ENCODE measurements around the gene MRPL44.
A peak's percentile ranks its signal among the peaks of the same experiment; 100 is the strongest.

The MRPL44 gene

DNA sequence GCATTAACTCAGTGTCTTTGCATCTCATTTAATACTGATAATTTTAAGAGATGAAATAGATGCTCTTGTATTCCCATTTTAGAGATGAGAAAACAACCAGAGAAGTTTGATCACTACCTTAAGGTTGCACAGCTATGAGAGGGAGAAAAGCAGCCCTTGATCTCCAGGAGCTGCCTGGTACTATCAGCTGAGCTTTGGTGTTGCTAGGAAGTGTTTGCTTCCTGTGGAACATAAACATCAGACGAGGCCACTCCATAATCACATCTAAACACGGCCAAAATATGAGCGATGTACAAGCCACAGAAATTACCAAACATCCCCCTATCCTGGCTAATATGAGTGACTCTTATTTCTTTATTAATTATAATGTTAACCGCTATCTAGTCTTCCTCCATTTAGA, 11.5 kb upstream of the MRPL44 start:
- no peak overlapping the region for H3K4me3 ChIP-seq (ENCODE audit: low read length)
- TF ChIP-seq, protein P1, sequence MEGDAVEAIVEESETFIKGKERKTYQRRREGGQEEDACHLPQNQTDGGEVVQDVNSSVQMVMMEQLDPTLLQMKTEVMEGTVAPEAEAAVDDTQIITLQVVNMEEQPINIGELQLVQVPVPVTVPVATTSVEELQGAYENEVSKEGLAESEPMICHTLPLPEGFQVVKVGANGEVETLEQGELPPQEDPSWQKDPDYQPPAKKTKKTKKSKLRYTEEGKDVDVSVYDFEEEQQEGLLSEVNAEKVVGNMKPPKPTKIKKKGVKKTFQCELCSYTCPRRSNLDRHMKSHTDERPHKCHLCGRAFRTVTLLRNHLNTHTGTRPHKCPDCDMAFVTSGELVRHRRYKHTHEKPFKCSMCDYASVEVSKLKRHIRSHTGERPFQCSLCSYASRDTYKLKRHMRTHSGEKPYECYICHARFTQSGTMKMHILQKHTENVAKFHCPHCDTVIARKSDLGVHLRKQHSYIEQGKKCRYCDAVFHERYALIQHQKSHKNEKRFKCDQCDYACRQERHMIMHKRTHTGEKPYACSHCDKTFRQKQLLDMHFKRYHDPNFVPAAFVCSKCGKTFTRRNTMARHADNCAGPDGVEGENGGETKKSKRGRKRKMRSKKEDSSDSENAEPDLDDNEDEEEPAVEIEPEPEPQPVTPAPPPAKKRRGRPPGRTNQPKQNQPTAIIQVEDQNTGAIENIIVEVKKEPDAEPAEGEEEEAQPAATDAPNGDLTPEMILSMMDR (conservative IDR thresholded peaks at IDR 0.05; ENCODE audit: low read length) = no peak
- no peak for DNase-seq (ENCODE audit: low read depth)

DNA sequence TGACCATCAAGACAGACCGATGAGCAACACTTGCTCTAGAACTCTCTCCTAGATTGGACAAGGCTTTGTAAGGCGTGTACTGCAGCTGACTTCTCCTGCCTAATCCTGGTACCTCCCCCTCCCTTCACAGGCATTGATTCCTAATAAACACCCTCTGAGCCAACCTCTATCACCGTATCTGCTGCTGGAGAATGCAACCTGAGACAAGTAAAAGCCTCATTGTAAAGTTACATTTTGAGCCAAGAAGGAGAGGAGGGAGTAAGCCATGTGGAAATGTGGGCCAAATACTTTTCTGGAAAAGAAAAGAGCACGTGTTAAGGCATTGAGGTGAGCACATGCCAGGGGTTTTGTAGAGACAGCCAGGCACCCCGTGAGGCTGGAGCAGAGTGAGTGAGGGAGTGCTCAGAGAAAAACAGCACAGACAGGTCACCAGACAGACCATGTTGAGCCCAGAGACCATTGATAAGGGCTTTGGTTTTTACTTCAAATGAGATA, 9.5 kb upstream of the MRPL44 start:
- TF ChIP-seq, protein P1 (conservative IDR thresholded peaks at IDR 0.05; ENCODE audit: low read length) = no peak
- DNase-seq (ENCODE audit: low read depth) = no peak
- H3K4me3 ChIP-seq (ENCODE audit: low read length) = no peak overlapping the region

DNA sequence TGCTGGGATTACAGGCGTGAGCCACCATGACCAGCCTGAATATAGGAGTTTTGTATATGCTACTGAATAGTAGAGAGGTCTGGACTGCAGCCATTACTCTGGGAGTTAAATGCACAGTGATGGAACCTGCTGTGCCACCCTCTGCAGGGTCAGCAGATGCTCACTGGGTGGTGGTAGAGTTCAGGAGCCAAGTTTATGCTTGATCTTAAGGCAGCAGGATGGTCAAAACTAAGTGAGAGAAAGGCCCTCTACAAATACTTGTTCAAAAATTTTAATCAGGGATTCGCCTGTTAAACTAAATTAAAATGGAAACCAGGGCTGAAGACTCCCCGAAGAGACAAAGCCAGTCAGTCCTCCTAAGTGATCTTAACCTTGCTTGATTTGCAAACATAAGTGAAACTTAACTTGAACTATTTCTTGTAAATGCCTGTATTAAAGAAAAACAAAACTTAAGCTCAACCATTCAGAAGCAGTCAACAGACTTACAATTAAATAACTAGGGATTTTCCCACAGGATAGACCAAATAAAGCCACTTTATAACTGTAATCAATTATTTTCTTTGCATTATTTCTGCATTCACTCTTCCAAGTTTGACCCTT, 7.9 kb upstream of the MRPL44 start:
- TF ChIP-seq, protein P1 (conservative IDR thresholded peaks at IDR 0.05; ENCODE audit: low read length) = no peak
- no peak for DNase-seq (ENCODE audit: low read depth)
- no peak overlapping the region for H3K4me3 ChIP-seq (ENCODE audit: low read length)

DNA sequence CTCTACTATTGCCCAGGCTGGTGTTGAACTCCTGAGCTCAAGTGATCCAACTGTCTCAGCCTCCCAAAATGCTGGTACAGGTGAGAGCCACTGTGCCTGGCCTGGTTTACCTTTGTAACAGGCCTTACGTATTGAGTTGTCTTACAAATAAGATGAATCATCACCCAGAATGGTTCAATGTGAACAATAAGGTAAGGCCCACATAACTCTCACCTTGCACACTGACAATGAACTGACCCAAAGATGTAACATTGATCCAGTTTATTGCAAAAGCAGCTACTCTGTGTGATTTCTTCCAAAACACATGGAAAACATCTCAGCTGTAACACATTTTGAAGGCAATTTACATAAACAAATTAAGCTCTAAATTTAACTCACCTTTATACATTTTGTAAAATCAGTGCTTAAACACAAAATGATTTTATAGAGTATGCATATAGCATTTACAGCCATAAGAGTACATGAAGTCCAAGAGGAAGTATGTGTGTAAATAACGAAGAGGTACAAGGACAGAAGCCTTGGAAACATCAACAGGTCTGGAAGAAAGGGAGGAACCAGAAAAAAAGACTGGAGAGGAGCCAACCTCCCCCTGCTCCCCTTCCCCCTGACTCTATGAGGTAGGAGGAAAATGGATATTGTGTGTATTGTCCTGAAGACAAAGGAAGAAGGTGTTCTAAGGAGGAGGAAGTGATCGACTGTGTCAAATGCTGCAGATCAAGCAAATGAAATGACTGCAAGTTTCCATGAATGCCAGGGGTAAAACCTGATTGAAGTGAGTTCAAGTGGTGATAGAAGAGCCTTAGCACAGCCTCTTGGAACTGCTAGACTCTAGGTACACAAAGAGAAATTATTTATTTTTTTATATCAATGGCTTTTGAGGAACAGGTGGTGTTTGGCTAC, 6.6 kb upstream of the MRPL44 start:
- no peak for DNase-seq (ENCODE audit: low read depth)
- H3K4me3 ChIP-seq (ENCODE audit: low read length) = no peak overlapping the region
- TF ChIP-seq, protein P1 (conservative IDR thresholded peaks at IDR 0.05; ENCODE audit: low read length) = no peak

DNA sequence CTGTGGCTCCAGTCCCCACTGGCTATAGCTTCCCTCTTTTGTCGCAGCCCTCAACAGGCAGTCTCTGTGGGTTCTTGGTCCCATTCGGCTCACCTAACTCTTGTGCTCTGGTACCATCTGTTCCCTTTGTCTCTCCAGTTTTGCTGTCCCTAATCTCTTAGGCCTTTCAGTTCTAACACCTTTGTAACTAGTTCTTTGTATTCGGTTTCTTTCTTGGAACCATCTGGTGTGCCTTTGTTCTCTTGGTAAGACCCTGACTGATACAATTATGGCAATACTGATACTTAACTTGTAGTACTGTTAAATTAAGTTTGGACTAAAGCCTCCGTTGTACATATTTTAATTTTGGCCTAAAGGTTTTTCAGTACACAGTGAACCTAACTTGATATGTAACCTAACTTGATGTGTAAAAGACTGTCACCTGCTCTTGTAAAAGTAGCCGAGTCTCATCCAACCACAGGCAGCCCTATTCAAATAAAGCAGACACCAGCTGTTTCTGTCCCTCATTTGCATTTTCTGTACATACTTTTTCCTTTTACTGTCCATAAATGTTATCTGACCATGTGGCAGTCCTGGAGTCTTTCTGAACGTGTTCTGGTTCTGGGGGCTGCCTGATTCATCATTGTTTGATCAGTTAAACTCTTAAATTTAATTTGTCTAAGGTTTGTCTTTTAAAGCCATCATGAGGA, 4.8 kb upstream of the MRPL44 start:
- TF ChIP-seq, protein P1 (conservative IDR thresholded peaks at IDR 0.05; ENCODE audit: low read length) = no peak
- DNase-seq (ENCODE audit: low read depth) = no peak
- H3K4me3 ChIP-seq (ENCODE audit: low read length) = no peak overlapping the region

DNA sequence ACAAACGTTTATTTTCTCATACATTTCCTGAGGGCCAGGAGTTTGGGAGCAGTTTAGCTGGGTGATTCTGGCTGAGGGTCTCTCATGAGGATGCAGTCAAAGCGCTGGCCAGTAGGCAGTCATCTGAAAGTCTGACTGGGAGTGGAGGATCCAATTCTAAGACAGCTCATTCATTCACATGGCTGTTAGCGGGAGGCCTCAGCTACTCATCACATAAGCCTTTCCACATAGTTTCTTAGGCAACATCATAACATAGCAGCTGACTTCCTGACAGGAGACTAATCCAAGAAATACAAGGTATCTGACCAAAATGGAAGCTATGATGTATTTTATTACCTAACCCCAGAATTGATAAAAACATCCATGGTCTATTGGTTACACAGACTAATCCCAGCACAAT, 2.9 kb upstream of the MRPL44 start:
- peak; percentile 79 for DNase-seq (ENCODE audit: low read depth)
- TF ChIP-seq, protein P1 (conservative IDR thresholded peaks at IDR 0.05; ENCODE audit: low read length) = no peak
- no peak overlapping the region for H3K4me3 ChIP-seq (ENCODE audit: low read length)

Data from AG10803 (cell line).